ENCODE measurements around the gene PSG11.
"Not testable (repeated sequence)": the region's sequence is repeated elsewhere in the genome, so short reads cannot be mapped to it uniquely, and the experiment has no call there.

PSG11 gene

DNA sequence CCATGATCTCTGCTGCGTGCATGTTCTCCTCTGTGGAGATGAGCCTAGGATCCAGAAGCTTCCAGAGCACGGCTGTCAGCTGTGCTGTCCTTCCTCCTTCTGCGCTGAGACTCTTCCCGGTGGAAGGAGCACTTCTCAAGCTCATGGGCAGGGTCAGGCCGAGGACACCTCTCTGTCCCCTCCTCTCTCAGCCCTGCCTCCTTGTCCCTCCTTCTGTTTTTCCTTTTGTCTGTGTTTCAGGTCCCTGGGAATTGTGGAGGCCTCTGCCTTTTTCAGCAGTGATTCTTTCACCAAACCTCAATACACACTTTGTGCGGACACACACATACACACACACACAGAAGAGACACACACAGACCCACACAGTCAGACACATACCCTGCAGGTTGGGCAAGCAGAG lies at the start of gene PSG11:
Gene PSG11, minus strand, starts transcription at position 101 of the 400 bp plus-strand sequence. Its CDS starts 97 bp downstream, at position 4.
- not testable (repeated sequence) for DNase-seq (ENCODE audit: extremely low read depth, low read depth)

GRCh38 chr19:43062418-43062817 lies 36.1 kb upstream of the PSG11 start:
- DNase-seq (ENCODE audit: extremely low read depth, low read depth), result not testable (repeated sequence)

DNA sequence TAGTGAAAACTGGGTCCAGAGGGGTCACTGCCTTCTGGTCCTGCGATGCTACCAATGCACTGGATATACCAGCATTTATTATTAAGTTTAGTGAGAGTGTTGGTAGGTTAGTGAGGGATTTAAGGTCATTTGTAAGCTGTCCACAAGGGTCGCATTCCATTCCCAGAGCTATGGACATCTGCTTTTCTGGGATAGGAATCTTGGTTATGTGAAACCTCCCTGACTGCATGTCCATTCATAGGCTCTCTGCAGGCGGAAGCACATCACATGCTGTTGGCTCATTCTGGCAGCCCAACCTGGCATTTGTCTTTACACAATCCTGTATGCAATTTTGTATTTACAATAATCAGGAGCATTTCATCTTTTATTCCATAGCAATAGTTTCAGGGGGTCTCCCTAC lies 35.1 kb upstream of the PSG11 start:
- not testable (repeated sequence) for DNase-seq (ENCODE audit: extremely low read depth, low read depth)

- not testable (repeated sequence) for DNase-seq (ENCODE audit: extremely low read depth, low read depth)
These were observed 34.0 kb upstream of the PSG11 start for GRCh38 chr19:43060254-43060653.

- DNase-seq (ENCODE audit: extremely low read depth, low read depth), result not testable (repeated sequence)
These were observed 33.2 kb upstream of the PSG11 start for GRCh38 chr19:43059482-43059881.

DNA sequence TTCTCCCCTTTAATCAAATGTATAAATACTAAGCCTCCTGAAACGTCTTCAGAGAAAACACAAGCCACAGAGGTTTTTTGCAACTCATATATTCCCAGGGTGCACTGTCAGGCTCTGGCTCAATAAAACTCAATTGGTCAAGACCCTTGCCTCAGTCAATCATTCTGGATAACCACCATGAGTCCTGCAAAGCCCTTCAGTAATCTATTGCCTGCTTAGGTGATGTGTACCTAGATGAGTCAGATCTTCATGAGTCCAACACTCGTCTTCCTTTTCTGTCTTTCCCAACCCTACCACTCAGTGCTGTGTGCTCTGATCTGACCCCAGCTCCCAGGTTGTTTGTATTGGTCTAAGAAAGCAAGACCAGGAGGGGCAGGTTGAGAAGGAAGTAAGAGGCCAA lies 32.2 kb upstream of the PSG11 start:
- not testable (repeated sequence) for DNase-seq (ENCODE audit: extremely low read depth, low read depth)

DNA sequence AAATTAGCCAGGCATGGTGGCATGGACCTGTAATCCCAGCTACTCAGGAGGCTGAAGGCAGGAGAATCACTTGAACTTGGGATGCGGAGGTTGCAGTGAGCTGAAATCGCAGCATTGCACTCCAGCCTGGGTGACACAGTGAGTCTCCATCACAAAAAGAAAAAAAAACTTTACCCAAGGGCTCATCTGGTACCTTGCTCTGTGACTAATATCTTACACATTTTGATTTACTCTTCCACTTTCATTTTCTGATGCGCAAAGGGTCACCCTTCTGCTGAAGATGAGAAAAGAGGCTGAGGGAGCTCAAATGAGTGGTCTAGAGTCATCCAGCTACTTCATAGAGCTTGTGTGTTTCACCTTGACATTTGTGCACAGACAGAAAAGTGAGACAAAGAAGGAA lies 21.7 kb upstream of the PSG11 start:
- DNase-seq (ENCODE audit: extremely low read depth, low read depth), result not testable (repeated sequence)

GRCh38 chr19:43046578-43046977 lies 20.3 kb upstream of the PSG11 start:
- not testable (repeated sequence) for DNase-seq (ENCODE audit: extremely low read depth, low read depth)

- DNase-seq (ENCODE audit: extremely low read depth, low read depth), result not testable (repeated sequence)
These were observed 17.4 kb upstream of the PSG11 start for GRCh38 chr19:43043492-43044180.

DNA sequence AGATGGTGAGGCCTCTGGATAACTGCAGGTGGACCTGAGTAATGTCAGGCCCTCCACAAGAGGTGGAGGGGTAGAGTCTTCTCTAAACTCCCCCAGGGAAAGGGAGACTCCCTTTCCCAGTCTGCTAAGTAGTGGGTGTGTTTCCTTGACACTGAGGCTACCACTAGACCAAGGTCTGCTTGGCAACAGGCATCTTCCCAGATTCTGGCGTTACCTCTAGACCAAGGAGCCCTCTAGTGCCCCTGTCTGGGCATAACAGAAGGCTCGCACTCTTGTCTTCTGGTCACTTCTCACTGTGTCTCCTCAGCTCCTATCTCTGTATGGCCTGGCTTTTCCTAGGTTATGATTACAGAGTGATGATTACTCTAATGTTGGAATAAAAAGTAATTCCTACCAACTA lies 5.4 kb upstream of the PSG11 start:
- peak; percentile 48 for TF ChIP-seq CTCF (IDR thresholded peaks at IDR 0.05; ENCODE audit: low read depth, low read length)
- peak; percentile 23 for DNase-seq (ENCODE audit: extremely low read depth, low read depth)

GRCh38 chr19:43028866-43029265 lies 2.6 kb upstream of the PSG11 start:
- TF ChIP-seq CTCF (IDR thresholded peaks at IDR 0.05; ENCODE audit: low read depth, low read length), result no peak
- DNase-seq (ENCODE audit: extremely low read depth, low read depth), result no peak

GRCh38 chr19:43027985-43028384 lies 1.7 kb upstream of the PSG11 start:
- not testable (repeated sequence) for DNase-seq (ENCODE audit: extremely low read depth, low read depth)
- peak; percentile 8 for TF ChIP-seq CTCF (IDR thresholded peaks at IDR 0.05; ENCODE audit: low read depth, low read length)

DNA sequence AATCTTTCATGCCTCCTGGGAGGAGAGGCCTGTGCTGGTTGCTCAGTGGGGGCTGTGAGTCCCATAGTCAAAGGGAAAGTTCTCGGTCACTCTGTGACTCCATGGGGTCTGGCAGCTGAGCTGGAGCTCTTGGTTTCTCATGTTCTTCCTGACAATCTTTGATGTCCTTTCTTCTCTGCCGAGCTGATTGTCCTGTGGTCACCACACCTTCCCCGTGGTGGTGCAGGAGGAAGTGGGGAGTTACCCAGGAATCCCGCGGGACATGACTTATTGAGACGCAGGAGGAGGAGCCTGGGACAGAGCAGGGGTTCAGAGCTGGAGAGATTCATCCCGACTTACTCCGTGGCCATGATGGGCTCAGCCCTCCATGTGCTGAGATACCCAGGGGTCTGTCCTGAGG lies 792 bp upstream of the PSG11 start:
- DNase-seq (ENCODE audit: extremely low read depth, low read depth), result not testable (repeated sequence)

GRCh38 chr19:43022098-43022497 lies 4.2 kb downstream of the PSG11 start:
- DNase-seq (ENCODE audit: extremely low read depth, low read depth), result peak; percentile 37

- DNase-seq (ENCODE audit: extremely low read depth, low read depth), result not testable (repeated sequence)
These were observed 4.6 kb downstream of the PSG11 start for GRCh38 chr19:43021629-43022028.
